ENCODE measurements around the gene GFRA1.

Gene GFRA1

DNA sequence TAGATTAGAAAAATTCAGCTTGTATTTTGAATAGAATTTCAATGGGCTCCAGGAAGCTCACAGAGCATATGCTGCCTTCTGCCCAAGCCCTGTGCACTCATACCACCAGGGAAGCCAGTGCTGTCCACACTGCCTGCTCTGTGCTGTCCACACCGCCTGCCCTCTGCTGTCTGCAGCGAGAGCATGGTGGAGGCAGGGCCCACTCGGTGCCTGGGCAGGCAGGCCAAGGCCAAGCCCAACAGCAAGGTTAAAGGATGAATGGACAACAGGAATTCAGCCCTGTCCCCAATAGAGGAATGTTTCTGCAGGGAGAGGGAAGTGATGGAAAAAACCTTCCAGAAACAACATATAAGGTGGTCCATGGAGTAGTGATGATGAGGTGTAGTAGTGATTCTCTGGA lies 146.8 kb downstream of the GFRA1 start:
- DNase-seq (ENCODE audit: low spot score): no peak

DNA sequence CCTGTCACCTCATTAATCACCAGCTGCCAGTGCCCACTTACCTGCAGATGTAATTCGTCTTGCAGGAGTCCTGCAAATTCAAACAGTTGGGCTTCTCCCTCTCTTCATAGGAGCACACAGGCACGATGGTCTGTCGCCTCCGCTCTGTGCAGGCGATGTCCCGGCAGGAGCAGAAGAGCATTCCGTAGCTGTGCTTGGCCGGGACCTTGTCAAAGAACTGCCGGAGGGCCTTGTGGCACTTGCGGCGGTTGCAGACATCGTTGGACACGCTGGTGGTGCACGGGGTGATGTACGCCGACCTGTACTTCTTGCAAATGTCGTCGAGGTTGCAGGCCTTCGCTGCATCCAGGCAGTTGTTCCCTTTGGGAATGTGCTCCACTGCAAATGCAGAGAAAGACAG lies 147.8 kb downstream of the GFRA1 start:
- DNase-seq (ENCODE audit: low spot score): no peak

DNA sequence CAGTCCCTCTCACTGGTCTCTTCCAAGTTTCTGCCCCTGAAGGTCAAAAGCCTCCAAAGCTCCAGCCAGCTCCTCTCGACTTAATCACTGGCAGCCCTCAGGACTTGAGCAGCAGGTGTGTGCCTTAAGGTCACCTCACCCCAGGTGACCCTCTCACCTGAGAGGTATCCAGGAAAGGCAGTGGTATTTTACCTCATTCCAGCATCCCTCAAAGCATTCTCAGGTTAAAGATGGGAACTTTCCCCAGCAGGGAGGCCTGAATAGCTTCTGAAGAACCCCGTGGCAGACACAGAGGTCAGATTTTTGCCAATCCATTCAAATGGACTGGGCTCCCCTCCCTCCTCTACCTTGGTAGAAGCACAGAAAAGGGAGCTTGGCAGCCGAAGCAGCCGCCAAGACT lies 148.2 kb downstream of the GFRA1 start:
- DNase-seq (ENCODE audit: low spot score): no peak

DNA sequence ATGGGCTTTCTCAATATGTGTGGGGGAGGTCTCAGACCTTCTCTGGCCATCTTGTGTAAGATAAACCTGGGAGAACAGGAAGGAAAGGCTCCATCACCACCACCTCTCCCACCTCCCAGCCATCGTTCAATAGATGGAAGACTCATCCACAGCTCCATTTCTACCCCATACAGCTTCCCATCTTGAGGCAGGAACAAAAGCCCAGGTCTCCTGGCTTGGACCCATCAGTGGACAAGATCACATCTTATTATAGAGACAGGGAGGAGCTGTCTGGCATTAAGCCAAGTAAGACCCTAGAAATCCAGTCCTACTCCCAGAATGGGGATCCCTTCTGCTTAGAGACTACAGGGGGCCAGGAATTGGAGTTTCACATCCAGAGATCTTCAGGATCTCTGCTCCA lies 150.3 kb downstream of the GFRA1 start:
- DNase-seq (ENCODE audit: low spot score): no peak

DNA sequence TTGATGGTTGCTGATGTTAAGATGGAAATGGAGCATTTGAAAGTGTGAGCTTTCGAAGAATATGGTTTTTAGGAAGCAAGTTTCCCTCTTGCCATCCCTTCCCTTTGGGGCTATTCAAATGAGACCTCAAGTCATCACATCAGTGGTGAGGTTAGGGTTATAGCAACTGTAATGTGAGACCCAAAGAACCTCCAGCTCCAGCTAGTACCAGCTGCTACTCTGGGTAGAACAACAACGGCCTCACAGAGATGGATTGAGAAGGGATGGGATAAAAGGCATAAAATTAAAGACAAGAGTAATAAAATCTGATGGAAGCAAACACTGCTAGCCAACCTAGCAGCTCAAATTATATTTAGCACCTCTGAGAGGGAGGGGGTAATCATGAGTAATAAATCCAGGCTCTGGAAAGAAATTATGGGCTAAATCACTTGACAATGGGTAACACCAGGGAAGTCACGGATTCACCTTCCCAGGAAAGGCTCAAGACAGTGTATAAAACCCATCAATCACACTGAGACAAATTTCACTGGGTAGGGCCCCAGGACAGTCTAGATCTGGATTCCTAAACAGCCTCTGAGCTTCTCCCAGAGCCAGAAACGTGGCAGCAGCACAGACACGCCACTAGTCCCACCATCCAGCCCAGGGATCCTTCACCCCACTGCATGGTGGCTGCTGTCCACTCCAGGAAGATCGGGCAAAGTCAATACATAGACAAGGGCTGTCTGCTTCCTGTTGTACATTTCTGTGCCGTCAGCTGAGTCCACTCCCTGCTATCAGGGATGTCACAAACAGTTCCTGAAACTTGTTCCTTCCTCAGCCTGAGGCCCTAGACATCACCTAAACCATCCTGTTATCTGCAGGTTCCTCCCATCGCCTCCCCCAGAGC lies 151.1 kb downstream of the GFRA1 start:
- DNase-seq (ENCODE audit: low spot score): no peak

DNA sequence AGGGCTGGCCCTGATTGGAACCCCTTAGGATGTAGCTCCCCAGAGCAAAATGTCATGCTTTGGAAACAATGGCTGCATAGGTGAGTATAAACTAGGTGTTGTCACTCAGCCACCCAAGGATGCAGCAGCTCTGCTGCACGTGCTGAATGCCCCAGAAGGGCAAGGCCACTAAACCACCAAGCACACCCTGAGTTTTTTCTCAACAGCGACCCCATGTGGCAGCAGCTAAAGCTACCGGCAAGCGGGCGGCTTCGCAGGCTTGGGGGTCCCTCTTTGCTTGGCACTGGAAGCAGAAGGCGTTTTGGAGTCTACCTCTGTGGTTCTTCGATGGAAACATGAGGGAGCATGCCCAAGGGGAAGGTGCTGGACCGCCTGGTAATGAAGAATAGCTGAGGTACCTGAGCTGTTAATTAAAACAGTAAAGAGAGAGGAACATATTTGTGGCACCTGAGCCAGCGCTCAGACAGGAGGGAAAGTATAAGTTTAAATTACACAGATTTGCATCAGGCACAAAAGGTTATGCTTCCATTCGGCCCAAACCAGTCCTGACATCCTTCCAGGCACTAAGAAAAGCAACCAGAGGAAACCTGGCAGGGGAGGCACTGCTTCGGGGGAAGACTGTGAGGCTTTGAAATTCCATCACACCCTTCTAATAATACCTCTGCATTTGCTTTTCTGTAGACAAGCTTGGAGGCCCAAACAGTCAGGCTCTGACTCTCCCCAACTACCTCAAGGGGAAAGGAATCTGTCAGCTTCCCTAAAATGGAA lies 152.1 kb downstream of the GFRA1 start:
- DNase-seq (ENCODE audit: low spot score): no peak

DNA sequence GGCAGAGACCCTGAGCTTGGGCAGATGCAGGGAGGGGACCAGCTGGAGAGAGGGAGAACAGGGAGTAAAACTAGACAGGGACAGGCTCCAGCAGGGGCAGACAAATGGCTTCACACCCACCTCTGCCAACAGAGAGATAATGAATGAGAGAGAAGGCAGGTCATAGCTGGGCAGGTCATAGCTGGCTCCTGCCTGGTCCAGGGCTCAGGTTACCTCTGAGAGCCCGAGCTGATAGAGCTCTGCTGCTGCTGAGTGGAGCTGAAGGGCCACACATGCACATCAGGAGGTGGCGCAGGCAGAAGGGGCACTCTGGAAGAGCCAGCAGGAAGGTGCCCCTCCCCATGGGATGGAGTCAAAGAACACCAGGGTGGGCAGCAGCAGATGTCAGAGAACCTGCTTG lies 154.2 kb downstream of the GFRA1 start:
- DNase-seq (ENCODE audit: low spot score): no peak

DNA sequence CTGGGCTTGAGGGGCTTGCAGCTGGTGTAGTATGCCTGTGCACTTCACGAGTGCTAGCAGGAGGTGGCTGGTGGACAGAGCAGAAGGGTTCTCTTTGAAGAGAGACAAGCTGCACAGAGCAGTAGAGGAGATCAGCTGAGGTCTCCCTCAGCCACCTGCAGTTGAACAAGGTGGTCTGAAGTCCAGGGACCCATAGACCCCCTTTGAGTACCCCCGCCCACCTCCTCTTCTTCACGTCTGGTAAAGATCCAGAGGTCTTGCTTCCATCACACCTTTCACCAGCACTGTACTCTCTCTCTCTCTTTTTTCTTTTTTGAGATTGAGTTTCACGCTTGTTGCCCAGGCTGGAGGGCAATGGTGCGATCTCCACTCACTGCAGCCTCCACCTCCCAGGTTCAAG lies 157.2 kb downstream of the GFRA1 start:
- no peak for DNase-seq (ENCODE audit: low spot score)

DNA sequence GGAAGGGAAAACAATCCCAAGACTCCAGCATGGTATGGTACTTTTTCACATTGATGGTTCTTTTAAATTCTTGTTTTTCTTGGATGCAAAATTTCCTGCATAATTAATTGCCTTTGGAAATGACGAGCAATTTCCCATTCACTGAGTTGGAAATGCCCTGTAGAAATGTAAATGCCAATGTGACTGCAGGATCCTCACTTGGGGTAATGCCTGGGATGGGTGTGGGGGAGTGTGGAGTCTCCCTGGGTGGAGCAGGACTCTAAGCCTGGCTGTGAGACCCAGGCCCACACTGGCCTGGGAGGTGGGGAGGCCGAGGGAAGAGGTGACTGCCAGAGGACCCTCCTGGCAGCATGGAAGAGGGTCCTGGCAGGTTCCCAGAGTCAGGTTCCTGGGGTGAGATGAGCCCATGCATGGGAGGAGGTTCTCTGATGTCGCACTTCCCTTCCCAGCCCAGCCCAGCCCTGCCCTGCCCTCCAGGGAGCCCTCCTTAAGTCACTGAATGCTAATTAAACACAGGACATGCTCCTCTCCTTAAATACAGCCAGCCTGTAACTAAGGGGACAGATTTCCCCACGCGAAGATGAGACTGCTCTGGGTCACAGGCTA lies 157.9 kb downstream of the GFRA1 start:
- no peak for DNase-seq (ENCODE audit: low spot score)

DNA sequence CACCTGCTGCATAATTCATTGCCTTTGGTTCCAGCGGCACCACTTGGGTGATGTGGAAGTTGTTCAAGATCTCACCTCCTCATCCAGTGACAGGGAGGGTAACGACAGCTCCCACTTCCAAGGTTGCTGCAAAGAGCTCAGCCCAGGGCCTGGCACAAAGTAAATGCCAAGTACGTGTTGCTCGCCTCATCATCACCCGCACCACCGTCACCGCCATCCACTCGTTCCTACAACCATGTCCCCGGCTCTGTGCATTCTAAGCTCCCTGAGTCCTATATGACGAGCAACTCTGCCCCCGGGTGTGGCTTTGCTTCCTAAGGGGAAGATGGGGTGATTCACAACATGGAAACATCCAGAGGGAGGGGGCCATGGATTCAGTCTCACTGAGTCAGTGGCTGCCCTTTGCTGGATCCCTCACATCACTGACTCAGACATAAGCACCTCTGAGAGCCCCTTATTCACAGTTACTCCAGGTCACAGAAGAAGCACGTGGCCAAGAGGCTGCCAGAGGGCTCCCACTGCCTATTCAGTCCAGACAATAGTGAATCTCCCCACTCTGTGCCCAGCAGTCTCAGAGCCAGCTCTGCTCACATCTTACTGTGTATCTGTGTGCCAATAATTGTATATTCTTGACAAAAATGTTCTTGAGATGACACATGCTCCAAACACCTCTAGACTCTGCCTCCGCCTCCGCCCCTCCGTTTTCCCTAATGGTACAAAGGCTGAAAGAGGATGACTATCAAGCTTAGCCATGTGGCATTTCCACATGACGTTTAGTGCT lies 159.1 kb downstream of the GFRA1 start:
- no peak for DNase-seq (ENCODE audit: low spot score)

DNA sequence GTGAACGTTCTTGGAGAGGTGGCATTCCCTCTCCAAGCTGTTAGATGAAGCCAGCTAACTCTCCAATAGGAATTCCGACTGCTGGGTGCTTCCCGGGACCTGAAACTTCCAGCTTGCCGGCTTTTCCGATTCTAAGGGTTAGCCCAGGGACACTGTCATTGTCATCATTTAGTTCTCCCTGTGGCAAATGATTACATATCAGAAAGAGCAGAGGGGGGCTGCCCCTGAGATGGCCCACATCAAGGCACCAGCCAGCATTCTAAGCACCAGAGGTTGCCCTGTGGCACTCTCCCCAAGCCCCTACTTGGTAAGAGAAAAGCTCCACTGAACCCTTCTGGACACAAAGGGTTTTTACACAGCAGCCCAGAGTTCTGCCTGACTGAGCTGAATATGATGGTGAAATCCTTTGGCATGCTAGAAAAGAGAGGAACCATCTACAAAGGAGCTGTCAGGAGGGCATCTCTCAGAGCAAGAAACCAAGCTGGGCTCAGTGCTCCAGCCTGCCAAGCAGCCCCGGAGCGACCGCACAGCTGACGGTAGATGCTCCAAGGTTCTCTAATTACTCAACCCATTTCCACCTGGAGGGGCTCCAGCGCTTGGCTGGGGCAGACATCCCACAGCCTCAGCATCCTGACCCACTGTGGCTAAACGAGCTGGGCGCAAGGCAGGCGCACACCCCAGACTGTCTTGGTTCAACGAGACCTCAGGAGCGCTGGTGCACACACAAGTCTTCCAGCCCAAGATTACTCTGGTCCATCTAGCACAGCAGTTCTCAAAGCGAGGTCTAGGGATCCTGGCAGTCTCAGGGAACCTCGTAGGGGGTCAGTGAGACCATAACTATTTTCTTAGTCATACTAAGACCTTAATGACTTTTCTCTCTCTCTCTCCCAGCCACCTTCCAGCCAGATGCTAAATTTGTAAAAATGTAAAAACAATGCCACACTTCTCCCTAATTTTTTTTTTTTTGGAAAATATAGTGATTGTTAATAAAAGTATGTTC lies 160.5 kb downstream of the GFRA1 start:
- no peak for DNase-seq (ENCODE audit: low spot score)

DNA sequence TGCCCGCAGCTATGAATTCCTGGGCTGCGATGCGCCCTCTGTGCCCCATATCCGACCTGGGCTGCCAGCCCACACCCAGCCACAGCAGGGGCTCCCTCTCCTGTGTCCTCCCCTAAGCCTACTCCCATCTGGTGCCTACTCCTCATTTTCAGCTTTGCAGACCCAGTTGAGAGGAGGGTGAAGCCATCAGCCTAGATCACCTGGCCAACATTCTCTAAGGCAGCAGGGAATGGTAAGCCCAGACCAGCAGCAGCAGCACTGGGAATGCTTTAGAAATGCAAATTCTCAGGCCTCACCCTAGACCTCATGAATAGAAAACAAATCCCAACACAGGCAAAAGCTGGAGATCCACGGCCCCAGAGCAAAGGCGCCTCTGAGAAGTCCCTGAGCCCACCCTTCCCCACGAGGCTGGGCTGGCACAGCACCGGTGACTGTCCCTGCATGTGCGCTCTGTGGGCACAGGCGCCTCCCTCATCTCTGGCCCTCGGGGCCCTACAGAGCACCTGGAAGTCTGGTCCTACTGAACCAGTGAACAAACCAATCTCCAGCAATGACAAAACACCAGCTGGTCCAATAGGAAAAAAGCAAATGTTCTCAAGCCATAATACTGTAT lies 161.4 kb downstream of the GFRA1 start:
- DNase-seq (ENCODE audit: low spot score): no peak

DNA sequence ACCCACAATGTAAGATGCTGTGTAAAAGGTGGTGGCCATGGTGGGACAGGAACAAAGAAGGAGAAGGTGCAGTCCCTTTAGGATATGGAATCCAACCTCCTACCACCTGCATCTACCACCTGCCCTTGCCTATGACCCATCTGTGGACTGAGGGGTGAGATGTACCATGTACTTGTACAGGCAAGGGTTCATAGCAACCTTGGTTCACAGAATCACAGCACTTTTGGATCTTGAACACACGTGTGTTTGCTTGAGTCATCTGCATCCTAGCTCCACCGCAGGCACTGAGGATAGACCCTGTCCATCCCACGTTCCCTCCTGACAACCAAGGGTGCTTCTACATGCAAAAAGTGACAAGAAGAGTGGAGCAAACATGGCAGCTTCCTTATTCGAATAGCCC lies 162.3 kb downstream of the GFRA1 start:
- DNase-seq (ENCODE audit: low spot score): no peak

DNA sequence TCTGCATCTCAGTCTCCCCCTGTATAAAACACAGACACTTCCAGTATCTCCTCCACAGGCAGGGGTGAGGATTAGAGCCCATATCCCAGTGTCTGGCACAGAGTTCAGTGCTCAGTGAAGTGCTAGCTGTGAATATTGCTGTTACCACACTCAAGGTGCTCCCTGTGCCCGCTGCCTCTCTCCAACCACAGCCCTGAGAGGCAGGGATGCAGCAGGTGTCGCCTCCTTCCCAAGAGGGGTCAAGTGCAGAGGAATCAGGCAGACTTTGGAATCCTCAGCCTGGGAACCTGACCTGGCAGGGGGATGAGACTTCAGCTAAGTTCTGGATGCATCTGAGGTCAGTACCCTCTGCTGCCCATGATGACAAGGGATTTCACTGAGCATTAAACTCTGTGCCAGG lies 163.1 kb downstream of the GFRA1 start:
- DNase-seq (ENCODE audit: low spot score): no peak

DNA sequence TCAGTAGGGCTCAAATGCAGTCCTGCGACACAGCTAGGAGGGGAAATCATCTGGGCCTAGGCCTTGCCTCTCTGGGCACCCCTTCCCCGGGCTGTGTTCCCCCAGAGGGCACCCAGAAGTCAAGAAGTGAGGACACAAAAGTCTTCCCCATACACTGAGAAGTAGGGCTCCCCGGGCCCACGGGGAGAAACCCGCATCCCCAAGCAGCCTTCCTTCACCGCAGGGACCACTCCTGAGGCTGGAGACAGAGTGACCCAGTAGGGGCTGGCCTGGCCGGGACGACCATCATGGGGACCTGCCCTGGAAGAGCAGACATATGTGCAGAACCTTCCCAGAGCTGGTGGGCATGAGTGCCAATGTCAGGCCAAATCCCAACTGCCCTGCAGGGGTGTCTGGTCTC lies 163.5 kb downstream of the GFRA1 start:
- DNase-seq (ENCODE audit: low spot score): no peak

DNA sequence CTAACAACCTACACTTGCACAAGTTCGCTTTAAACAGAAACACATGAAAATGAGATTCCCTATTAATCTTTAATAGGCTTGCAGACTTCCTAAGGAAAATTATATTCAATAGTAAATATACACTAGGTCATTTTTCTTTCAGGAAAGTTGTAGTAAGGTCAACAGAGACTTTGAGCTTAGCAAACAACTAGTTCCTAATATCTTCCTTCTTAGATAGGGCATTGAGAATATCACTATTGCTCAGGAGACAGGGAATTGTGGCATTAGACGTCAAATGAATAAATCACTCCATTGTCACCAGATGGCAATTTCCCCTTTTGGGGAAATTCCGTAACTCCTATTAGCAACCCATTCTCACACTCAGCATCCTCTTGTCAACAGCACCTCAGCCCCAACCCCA lies 164.9 kb downstream of the GFRA1 start:
- DNase-seq (ENCODE audit: low spot score): no peak

DNA sequence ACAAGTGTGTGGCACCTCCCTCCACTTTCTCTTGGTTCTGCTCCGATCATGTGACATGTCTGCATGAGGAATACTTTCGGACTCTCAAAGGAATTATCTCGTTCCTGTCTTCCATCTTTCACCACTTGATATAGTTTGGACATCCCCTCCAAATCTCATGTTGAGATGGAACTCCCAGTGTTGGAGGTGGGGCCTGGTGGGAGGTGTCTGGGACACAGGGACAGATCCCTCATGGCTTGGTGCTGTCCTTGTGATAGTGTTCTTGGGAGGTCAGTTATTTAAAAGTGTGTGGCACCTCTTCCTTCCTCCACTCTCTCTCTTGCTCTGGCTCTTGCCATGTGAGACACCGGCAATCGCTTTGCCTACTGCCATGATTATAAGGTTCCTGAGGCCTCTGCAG lies 166.4 kb downstream of the GFRA1 start:
- no peak for DNase-seq (ENCODE audit: low spot score)

DNA sequence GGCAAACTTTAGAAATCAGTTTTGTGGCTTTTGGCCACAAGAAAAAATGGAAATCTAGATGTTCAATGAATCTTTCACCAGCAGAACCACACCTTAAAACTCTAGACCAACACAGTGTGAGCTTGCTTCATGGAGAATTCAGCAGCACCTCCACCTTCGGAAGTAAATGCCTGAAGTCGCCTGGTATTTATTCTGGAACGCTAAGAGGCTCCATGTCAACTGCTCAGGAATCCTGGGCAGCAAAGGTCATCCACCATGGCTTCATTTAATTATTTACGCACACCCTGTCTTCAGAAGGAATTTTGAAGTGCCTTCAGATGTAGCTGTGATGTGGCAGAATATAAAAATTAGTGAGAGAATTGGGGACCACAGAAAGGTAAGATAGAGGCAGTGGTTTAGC lies 167.7 kb downstream of the GFRA1 start:
- no peak for DNase-seq (ENCODE audit: low spot score)

DNA sequence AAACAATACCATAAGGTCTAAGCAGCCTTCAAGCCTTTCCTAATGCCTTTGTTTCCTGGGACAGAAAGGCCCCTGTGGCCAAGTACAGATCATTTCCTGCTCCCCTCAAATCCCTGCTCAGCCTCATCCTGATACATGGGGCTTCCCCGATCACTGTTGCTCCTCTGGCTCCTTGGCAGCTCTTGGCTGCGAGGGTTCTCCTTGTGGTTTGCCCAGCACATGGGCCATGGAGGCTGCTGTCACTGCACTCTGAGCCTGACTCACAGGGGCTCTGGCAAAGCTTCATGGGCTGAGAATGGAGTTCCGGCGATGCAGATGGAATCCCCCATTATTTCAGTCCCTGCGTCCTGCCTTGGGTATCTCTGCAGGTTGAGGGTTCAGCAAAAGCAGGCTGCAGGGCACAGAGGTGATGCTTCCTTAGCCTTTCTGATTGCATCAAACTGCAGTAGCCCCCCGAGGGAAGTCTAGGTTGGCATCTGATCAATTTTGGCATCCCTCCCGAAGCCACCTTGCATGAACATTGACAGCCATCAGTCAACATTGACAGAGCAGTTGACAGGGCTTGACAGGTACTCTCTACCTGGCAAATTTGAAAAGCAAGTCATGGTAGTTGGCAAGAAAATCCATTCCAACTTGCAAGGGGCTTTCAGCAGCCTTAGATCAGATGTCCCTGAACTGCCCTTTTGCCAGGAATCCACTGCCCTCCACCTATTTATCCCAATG lies 168.6 kb downstream of the GFRA1 start:
- DNase-seq (ENCODE audit: low spot score): no peak

DNA sequence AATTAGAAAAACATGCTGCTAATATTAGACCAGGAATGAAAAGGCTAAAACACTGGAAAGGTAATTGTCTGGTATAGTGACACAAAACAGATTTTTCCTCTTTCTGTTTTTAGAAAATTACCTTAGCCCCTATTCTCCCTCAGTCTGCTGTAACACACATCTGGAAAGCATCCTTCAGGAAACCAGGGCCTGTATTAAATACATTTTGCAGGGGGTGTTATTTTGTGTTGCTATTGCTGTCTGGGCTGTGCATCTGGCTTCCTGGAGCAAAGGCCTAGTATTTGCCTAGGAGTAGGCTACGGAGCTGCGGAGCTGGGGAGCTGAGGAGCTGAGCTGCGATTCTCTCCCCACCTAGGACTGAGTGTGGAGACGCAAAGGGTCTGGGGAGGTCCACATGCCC lies 169.3 kb downstream of the GFRA1 start:
- no peak for DNase-seq (ENCODE audit: low spot score)
